ENCODE data around the gene FST. TPM values are rescaled to one million over a fixed set of nuclear protein-coding genes. Genes with fewer than 3 reads are reported as not detected.

The FST gene
- total RNA-seq, 4 donors from 2014 or later = 2.0 to 16.4 (median 4.3) TPM

DNA sequence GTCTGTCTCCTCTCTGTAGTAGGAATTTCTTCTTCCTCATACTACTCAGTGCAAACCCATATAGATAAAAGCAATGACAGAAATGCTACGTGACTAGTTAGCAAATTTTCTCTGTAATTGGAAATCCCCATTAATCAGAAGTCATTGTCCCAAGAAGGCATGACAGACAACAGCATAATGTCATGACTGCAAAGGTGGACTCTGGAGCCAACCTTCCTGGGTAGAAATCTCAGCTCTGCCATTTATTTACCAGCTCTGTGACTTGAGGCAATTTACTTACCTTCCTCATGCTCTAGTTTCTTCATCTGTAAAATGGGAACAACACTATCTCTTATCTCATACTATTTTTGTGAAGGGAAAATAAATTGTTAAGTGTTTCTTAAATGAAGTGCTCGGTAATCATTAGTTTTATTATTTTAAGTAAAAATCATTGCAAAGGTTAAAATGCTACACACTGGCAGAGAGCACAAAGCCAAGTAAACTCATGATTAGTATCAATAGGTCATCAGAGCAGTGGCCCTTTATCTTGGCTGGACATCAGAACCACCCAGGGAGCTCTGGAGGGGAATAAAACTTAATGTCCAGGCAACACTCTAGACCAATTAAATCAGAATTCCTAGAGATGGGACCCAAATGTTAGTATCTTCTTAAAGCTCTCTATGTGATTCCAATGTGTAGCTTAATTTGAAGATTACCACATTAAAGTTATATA is 43.8 kb upstream of the FST start:
- Histone ChIP-seq H3K36me3 (no peaks in the 10 kb centered on the region), H3K9me3 (no peaks in the 10 kb centered on the region), H3K27me3 (no peaks in the 10 kb centered on the region), H3K4me3 (no peak overlapping the region), H3K4me1 (peaks cover 0 to 22% (median 18%) of the 10 kb centered on the region in 4 donors), H3K27ac (replicated peaks in 1 of 4) (no peak overlapping the region)
- TF ChIP-seq POLR2A (IDR thresholded peaks at IDR 0.05; ENCODE audit: low read depth) (no peak), EP300 (IDR thresholded peaks at IDR 0.05) (no peak), POLR2AphosphoS5 (IDR thresholded peaks at IDR 0.05) (no peak)
- TF ChIP-seq, protein P1, sequence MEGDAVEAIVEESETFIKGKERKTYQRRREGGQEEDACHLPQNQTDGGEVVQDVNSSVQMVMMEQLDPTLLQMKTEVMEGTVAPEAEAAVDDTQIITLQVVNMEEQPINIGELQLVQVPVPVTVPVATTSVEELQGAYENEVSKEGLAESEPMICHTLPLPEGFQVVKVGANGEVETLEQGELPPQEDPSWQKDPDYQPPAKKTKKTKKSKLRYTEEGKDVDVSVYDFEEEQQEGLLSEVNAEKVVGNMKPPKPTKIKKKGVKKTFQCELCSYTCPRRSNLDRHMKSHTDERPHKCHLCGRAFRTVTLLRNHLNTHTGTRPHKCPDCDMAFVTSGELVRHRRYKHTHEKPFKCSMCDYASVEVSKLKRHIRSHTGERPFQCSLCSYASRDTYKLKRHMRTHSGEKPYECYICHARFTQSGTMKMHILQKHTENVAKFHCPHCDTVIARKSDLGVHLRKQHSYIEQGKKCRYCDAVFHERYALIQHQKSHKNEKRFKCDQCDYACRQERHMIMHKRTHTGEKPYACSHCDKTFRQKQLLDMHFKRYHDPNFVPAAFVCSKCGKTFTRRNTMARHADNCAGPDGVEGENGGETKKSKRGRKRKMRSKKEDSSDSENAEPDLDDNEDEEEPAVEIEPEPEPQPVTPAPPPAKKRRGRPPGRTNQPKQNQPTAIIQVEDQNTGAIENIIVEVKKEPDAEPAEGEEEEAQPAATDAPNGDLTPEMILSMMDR (IDR thresholded peaks at IDR 0.05) = no peak
- no peak for DNase-seq (ENCODE audit: extremely low spot score)
- intact Hi-C loops (cut with DNase I) = loop anchor here (10.0 kb wide), 1 partner anchor 262 kb away; no protein-coding TSS in a partner anchor
- WGBS = 98% methylated on average over 2 of the region's 2 CpGs

GRCh38 chr5:53438079-53438478 is 42.4 kb upstream of the FST start:
- intact Hi-C loops (cut with DNase I) = loop anchor here (10.0 kb wide), 1 partner anchor 263 kb away; no protein-coding TSS in a partner anchor
- no peak for DNase-seq (ENCODE audit: extremely low spot score)
- no peak for TF ChIP-seq EP300 (IDR thresholded peaks at IDR 0.05)
- TF ChIP-seq POLR2AphosphoS5 (IDR thresholded peaks at IDR 0.05) = no peak
- TF ChIP-seq, protein P1 (IDR thresholded peaks at IDR 0.05) = no peak
- TF ChIP-seq POLR2A (IDR thresholded peaks at IDR 0.05; ENCODE audit: low read depth) = no peak
- H3K9me3 ChIP-seq = no peaks in the 10 kb centered on the region
- WGBS = 95% methylated on average over 13 of the region's 13 CpGs
- peaks cover 0 to 21% (median 18%) of the 10 kb centered on the region in 4 donors for H3K4me1 ChIP-seq
- no peaks in the 10 kb centered on the region for H3K27me3 ChIP-seq
- no peak overlapping the region for H3K27ac ChIP-seq (replicated peaks in 1 of 4)
- no peak overlapping the region for H3K4me3 ChIP-seq
- no peaks in the 10 kb centered on the region for H3K36me3 ChIP-seq

DNA sequence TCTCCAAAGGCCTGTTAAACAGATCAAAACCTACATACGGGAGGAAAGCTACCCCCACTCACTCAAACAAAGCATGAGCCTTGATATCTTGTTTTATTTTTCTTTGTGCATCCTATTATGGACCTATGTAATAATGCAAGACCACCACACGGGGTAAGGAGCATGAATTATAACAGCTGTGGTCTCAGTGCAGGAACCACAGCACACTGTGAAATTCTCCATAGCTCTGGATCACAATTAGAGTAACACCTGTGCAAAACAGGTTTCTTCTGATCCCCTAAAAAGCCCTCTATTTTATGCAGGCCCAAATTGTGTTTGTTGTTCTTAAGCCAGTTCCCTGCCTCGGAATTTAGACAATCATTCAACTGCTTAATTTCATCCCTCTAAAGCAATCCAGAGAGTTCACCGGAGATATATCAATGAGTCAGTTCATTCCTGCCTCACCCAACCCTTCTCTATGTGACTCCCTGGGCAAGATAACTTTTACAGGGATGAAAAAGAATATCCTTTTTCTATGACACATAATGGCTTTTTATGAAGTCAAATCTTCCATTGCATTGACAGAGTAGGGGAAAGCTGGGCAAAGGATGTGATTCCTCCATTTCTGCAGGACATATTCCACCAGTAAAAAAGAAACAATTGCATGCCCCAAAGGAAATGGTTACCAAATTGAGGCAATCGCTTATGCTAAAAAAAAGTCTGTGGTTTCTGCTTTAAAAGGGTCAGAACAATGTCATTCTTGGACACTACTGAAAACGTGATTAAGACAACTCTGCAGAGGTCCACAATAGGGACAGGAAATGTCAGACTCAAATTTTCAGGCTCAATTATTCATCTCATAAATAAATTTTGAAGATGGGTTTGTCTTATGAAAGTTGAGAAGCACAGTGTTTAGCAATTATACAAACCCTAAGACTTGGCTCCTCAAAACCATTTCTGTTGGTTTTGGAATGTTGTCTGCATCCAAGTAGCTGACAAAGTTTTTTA is 41.6 kb upstream of the FST start:
- intact Hi-C loops (cut with DNase I) = loop anchor here (10.0 kb wide), 1 partner anchor 264 kb away; no protein-coding TSS in a partner anchor
- H3K27me3 ChIP-seq = no peaks in the 10 kb centered on the region
- H3K36me3 ChIP-seq = no peaks in the 10 kb centered on the region
- WGBS = 33% methylated on average over 6 of the region's 6 CpGs
- no peaks in the 10 kb centered on the region for H3K9me3 ChIP-seq
- H3K4me3 ChIP-seq = no peak overlapping the region
- peak overlapping the region in 2 of 4 donors; percentile 7 to 40 for H3K27ac ChIP-seq (replicated peaks in 1 of 4)
- TF ChIP-seq, protein P1 (IDR thresholded peaks at IDR 0.05) = no peak
- no peak for TF ChIP-seq POLR2A (IDR thresholded peaks at IDR 0.05; ENCODE audit: low read depth)
- TF ChIP-seq EP300 (IDR thresholded peaks at IDR 0.05) = no peak
- no peak for TF ChIP-seq POLR2AphosphoS5 (IDR thresholded peaks at IDR 0.05)
- DNase-seq (ENCODE audit: extremely low spot score) = no peak
- peaks cover 0 to 19% (median 18%) of the 10 kb centered on the region in 4 donors for H3K4me1 ChIP-seq

GRCh38 chr5:53442961-53443360 is 37.5 kb upstream of the FST start:
- no peaks in the 10 kb centered on the region for H3K36me3 ChIP-seq
- WGBS = 44% methylated on average over 1 of the region's 1 CpG
- H3K27me3 ChIP-seq = no peaks in the 10 kb centered on the region
- no peak overlapping the region for H3K4me3 ChIP-seq
- TF ChIP-seq EP300 (IDR thresholded peaks at IDR 0.05) (no peak), POLR2A (IDR thresholded peaks at IDR 0.05; ENCODE audit: low read depth) (no peak), POLR2AphosphoS5 (IDR thresholded peaks at IDR 0.05) (no peak)
- TF ChIP-seq, protein P1 (IDR thresholded peaks at IDR 0.05) = no peak
- no peaks in the 10 kb centered on the region for H3K9me3 ChIP-seq
- H3K27ac ChIP-seq (replicated peaks in 1 of 4) = no peak overlapping the region
- H3K4me1 ChIP-seq = peaks cover 0 to 19% (median 18%) of the 10 kb centered on the region in 4 donors
- DNase-seq (ENCODE audit: extremely low spot score) = no peak
- intact Hi-C loops (cut with DNase I) = no loop called here

All from esophagus muscularis mucosa (tissue), 4 donors.